ENCODE results near the gene NREP.
A peak's percentile ranks its signal among the peaks of the same experiment; 100 is the strongest.

NREP gene

DNA sequence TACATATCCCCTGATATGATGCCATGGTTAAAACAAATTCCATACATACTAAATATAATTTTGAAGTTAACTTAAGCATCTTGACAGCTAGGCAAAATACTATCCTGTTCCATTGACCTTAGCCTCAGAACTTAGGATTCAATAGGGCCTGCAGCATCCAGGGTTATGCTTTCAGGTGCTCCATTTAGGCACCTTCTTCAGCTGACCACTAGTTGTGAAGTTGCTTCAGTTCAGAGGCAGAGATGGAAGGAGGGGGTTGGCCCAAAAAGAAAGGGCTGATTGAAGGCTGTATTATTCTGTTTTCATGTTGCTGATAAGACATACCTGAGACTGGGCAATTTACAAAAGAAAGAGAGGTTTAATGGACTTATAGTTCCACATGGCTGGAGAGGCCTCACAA lies 7.0 kb upstream of the NREP start:
- DNase-seq, result no peak

DNA sequence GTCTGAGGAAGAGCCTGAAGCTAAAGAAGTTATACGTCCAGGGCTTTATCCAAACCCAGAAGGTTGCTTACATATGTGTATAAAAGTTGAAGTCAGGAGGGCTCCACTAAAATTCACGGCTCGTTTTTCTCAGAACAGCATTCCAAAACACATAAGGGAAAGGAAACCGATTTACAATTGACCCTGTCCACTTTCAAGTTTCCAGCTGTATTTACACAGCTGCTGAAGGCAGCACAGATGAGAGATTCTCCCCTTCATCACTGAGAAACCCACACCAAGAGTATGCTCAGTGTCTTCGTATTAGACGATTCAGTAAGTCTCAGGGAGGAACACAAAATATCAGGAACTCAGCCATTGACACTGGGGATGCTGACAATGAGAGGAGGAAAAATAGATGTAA lies 5.9 kb upstream of the NREP start:
- DNase-seq, result no peak

- no peak for DNase-seq
These were observed 1.3 kb upstream of the NREP start for GRCh38 chr5:111758284-111758628.

DNA sequence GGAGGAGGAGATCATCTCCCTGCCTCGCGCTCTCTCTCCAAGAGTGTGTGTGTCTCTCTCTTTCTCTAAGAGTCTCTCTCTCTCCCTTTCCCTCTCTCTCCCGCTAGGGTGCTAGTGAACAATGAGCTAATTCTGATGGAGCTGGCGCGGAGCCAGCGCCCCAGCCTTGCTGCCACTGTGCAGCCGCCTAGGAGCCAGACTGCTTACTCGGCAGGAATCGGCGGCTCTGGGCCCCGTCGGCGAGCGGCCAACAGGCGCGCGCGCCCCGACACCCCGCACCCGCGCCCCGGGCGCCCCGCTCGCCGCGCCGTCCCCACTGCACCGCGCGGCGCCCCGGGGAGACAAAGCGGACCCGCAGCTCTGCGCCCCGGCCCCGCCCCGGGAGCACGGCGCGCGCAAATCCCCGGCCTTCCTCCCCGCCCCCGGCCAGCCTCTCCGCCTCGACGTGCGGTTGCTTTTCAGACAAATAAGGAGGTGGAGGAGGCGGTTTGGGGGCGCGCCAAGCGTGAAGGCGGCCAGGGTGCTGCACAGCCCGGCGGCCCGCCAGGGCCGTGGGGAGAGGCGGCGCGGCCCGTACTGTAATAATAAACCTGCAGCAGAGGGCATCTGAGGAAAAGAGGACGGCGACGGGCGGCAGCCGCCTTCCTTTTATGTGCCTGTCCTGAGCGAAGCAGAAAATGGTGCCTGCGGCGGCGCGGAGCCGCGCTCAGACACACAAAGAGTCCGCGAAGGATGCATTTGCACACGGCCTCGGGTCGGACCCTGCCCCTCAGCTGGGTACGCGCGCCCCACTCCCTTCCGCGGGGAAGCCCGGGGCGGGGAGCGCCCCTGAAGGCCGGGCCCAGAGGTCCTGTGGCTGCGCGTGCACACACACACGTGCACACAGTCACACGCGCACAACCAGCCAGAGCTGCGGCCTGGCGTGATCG lies 625 bp upstream of the NREP start:
- DNase-seq, result peak; percentile 86

DNA sequence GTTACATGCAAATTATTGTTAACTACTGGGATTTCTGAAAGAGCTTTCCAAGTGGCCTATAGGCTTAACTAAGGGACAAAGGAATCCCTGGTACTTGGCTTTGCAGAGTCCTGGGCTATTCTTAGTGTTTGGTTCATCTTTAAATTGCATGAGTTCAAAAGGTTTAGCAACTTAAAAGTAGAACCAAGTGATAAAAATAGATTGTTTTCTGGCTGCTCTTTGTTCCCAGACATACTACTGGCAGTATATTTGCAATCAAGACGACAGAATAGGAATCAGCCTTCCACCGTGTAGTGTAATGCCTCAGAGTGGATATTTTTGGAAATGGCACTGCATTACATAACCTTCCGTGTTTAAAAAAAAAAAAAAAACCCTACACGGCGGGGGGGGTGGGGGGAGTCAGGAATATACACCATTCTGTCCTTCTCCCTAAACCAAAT lies 1.0 kb downstream of the NREP start:
- DNase-seq, result no peak

GRCh38 chr5:111755345-111755941 lies 1.6 kb downstream of the NREP start:
- DNase-seq, result no peak

- no peak for DNase-seq
These were observed 3.0 kb downstream of the NREP start for GRCh38 chr5:111753884-111754589.

DNA sequence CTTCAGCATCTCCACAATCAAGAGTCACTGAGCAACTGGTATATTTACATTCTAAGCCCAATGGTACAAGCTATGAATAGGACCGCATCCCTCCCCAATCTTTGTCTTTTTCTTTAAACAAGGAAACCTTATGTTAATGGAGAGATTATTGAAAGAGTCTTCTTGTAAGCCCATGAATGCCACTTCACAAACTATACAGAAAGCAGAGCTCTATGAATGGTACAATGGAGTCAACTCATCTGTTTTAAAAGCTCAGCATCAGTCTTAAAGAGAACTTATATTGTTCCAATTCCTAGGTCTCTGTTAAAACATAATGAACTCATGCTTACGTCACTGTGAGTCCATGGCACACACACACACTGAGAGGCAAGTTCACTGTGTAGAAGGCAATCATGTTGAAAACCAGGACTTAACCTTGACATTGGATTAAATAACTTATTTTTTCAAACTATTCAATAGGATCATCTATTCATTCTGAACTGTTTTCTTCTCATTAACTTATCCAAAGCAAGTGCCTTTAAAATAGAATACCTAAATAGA lies 4.5 kb downstream of the NREP start:
- no peak for DNase-seq

DNA sequence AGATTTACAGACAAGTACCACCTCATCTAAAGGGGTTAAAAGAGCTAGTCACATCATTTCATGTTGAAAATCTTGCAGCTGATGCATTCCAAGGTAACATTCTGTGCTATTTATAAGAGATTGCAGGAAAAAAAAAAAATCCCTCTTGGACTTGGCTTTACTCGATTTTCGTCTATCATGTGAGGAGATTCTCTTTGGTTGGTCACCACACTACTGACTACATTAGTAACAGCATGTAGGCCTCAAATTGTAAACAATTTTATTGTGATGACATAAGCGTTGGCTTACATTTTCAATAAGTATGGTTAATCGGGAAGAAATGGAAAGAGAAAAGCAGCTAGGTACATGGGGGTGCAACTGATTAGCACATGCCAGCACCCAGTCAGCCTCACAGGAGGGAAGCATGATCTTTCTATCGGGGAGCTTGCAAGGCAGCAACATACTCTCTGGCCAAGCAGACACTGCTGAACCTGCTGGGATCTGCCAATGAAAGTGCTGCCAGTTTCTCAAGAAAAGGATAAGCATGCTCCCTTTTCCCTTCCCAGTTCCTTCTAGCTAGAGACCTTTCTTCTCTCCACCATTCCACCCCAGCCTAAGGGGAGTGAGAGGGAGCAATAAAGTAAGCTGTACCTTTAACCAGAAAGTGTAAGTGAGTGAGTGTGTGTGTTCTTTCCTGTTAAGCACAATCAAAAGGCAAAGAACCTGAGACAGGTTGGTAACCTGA lies 7.5 kb downstream of the NREP start:
- DNase-seq, result no peak

- DNase-seq, result no peak
These were observed 8.7 kb downstream of the NREP start for GRCh38 chr5:111748304-111748763.

- DNase-seq, result no peak
These were observed 9.7 kb downstream of the NREP start for GRCh38 chr5:111747337-111747736.

- no peak for DNase-seq
These were observed 10.2 kb downstream of the NREP start for GRCh38 chr5:111746791-111747190.

- DNase-seq, result no peak
These were observed 11.8 kb downstream of the NREP start for GRCh38 chr5:111745075-111745739.

DNA sequence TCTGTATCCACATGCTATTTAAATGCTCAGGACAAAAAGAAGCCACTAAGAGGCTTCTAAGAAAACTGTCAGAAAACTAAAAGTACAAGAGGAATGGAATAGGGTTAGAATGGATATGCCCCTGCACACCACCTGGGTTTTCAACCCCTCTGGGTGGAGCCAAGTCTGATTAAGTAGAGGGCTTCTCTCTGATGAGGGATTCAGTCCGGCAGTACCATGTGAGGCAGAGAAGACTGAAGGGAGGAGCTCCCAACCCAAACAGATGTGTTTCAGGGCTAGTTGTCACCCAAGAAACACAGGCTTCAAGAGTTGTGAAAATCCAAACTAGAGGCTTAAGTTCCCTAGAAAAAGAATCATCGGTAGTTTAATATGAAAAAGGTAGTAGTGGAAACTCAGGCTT lies 12.5 kb downstream of the NREP start:
- DNase-seq, result no peak

- DNase-seq, result no peak
These were observed 13.0 kb downstream of the NREP start for GRCh38 chr5:111743988-111744387.

DNA sequence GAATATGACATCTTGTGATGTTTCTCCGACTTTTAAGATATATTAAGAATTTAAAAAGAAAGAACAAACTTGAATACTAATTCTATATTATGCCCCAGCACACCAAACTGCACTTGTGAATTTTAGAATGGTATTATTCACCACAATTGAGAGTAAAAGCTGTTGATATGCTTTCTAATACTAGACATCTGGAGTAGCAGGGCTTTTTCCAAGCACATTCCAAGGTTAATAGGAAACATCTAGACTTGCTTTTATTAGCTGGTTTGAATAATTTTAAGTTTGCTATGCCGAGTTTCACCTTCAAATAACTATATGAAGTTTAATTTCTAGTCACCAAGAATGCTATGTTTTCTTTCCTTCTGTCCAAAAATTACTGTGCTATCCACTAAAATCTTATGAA lies 13.5 kb downstream of the NREP start:
- DNase-seq, result no peak

DNA sequence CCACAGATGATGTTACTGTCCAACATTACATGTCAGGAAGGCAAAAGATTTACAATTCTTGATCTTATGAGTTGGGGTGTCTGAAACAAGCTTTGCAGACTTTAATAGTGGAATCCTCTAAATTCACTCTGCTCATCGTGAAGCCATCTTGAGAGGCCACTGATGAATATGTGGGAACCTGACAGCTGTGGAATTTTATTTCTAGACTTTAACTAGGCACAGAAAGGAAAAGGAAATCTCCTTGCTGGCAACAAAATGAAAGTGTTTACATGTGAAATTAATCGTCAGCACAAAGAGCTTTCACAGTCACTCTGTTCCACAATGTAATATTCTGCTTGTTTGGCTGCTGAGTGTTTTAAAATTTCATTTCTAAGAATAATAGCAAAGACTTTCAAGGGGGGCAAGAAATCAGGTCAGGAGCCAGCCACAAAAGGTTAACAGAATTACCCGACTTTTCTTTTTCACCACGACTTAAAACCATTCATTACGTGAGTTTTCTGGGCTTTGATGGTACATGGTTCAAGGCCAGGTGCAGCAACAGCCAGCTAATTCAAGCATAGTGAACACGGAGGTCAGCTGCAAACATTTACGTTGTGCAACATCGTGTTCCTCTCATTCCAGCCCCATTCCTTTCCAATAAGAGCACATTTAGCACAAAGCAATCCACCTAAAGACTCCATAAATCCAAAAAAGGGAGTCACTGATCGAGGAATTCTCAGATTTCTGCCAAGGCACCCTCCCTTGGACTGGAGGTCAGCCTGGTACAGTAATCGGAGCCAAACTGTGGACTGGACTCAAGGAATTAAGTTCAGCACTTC lies 14.6 kb downstream of the NREP start:
- DNase-seq, result no peak

DNA sequence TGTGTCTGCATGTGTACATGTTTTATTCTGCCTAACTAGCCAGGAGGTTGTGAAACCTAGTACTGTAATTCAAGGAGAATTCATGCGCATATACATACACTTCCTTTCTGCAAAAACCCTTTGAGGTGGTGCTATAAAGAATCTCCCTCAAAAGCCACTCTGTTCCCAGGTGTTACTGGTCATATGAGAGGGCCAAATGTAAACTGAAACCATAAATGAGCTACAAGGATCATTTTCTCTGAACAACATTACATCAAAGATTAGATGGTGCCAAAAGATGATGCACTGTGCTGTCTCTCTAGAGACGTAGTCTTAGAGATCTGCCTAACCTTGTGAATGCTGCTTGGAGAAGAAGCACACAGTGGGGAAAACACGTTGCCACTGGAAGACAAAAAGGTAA lies 15.7 kb downstream of the NREP start:
- no peak for DNase-seq

- no peak for DNase-seq
These were observed 17.6 kb downstream of the NREP start for GRCh38 chr5:111739416-111739815.

DNA sequence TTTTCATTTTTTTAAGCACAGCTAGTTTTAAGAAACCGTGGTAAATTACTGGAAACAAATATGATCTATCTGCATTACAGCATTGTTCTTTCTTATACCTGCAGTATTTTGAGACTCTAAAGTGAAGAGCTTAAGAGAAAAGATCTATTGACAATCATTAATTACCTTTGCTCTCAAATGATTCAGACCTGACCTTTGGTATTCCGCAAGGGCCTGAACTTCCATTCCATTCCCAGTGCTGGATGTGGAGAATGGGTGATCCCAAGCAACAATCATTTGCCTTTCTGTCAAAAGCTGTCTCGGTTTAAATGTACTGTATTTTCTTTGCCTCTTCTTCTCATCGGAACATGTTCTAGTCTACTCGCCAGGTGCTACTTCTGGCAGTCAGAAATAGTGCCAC lies 18.9 kb downstream of the NREP start:
- DNase-seq, result no peak

DNA sequence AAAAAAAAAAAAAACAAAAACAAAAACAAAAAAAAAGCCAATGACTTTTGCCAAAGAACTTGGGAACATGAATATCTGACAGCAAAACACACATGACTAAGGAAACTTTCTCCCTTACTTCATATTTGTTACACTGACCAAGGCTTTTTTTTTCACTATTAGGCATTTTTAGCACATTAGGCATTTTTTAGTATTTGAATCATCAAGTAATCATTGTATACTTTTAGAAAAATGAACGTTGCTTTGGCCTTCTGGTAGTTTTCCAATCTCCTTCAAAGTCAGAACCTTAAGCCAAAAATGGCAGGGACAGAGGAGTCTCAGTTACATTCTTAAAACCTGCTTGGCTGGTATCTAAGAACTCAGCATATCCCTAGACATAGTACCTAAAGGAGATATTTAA lies 19.3 kb downstream of the NREP start:
- DNase-seq, result no peak
